Measurements from ENCODE around the gene CDKN1C. TPM values are rescaled to one million over a fixed set of nuclear protein-coding genes. Genes with fewer than 3 reads are reported as not detected.

Gene CDKN1C
- polyA plus RNA-seq, 1 of the 3 experiments (the other 2 are of a cell fraction): 1.6 TPM

DNA sequence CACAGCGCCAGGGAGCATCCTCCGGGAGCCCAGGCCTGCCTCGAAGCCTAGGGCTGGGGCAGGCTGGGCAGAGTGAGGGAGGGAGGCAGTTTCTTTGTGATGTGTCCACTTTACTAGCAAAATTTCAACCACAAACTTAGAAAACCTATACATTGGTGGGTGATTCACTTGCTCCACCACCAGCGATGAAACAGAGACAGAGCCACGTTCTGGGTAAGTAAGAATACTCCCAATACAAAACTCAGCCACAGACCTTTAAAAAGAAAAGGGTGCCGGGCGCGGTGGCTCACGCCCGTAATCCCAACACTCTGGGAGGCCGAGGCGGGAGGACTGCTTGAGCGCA is 22.3 kb downstream of the CDKN1C start:
- no peaks in the 10 kb centered on the region for H3F3A ChIP-seq (replicated peaks; ENCODE audit: insufficient read depth)
- no peaks in the 10 kb centered on the region for H4K20me1 ChIP-seq (ENCODE audit: insufficient read depth)
- H3K9me2 ChIP-seq: no peaks in the 10 kb centered on the region
- no peaks in the 10 kb centered on the region for H3K36me3 ChIP-seq (replicated peaks in 1 of 2; ENCODE audit: control insufficient read depth in 1 of 2, insufficient read depth in 2 of 2, low read length in 1 of 2)
- H3K27ac ChIP-seq (ENCODE audit: low read depth in 2 of 2, low read length in 1 of 2): no peak overlapping the region
- H3K9ac ChIP-seq: no peak overlapping the region
- TF ChIP-seq NRF1 (IDR thresholded peaks at IDR 0.05; ENCODE audit: low read depth, low read length): no peak
- no peak for TF ChIP-seq GABPA (IDR thresholded peaks at IDR 0.05; ENCODE audit: low read depth)
- TF ChIP-seq TCF12 (IDR thresholded peaks at IDR 0.05): no peak
- no peak for TF ChIP-seq TEAD4 (IDR thresholded peaks at IDR 0.05; ENCODE audit: borderline replicate concordance, insufficient read depth)
- no peak for TF ChIP-seq POLR2AphosphoS5 (IDR thresholded peaks at IDR 0.05; ENCODE audit: low read depth, low read length)
- no peaks in the 10 kb centered on the region for H3K79me2 ChIP-seq (ENCODE audit: insufficient read depth)
- 83% methylated on average over 11 of the region's 13 CpGs for WGBS (ENCODE audit: low lambda C conversion rate)
- H3K4me2 ChIP-seq: no peak overlapping the region
- H3K4me1 ChIP-seq (ENCODE audit: control insufficient read depth in 1 of 2, insufficient read depth in 2 of 2, low read depth in 1 of 2, low read length in 1 of 2): peaks cover 0 to 3% of the 10 kb centered on the region in 2 experiments; a peak in 1 of 4 replicates
- CTCF ChIA-PET: no interaction called here
- POLR2A ChIA-PET: no interaction called here
- H2AFZ ChIP-seq (ENCODE audit: low read depth): no peak overlapping the region
- no peak for DNase-seq
- H3K4me3 ChIP-seq (ENCODE audit: low read depth in 2 of 2, low read length in 1 of 2): no peak overlapping the region
- no peaks in the 10 kb centered on the region for H3K27me3 ChIP-seq (ENCODE audit: insufficient read depth)
- no peaks in the 10 kb centered on the region for H3K9me3 ChIP-seq

DNA sequence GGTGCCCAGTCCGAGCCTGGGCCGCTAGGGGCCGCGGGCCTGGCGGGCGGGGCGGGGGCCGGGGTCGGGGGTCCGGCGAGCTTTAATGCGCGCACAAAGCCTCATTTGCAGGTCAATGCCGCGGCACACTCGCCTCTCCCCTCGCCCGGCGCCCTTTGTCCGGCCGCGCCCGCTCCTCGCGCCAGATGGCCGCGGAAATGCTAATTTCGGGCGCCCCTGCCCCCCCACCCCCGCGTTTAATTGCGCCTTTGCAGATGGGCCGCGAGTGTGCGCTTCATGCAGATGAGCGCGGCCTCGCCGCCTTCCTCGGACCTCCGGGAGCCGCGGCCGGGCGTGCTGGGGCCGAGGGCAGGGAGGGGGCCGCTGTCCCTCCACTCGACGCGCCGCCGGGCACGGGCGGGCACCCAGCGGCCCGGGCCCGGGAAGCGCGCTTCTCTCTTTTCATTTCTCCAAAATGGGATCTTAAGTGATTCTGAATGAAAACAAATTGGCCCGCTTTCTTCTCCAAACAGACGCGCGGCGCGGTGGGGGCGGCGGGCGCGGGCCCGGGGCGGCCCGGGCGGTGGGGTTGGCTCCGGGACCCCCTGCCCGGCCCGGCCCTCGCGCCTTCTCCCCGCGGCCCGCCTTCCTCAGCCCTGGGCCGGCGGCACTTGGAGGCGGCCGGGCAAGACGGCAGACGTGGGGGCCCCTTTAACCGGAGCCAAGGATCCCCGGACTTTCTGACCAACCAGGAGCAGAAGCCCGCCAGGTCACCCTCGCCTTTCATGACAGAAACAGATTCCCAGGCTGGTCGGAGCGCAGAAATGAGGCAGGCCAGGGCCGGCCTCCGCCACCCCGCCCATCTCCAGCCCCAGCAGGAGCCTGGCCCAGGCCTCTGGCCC is 22.9 kb downstream of the CDKN1C start:
- Histone ChIP-seq H3F3A (replicated peaks; ENCODE audit: insufficient read depth) (no peaks in the 10 kb centered on the region), H3K4me1 (ENCODE audit: control insufficient read depth in 1 of 2, insufficient read depth in 2 of 2, low read depth in 1 of 2, low read length in 1 of 2) (peaks cover 0 to 4% of the 10 kb centered on the region in 2 experiments; a peak in 1 of 4 replicates), H4K20me1 (ENCODE audit: insufficient read depth) (no peaks in the 10 kb centered on the region), H3K9ac (no peak overlapping the region), H3K27me3 (ENCODE audit: insufficient read depth) (no peaks in the 10 kb centered on the region), H3K36me3 (replicated peaks in 1 of 2; ENCODE audit: control insufficient read depth in 1 of 2, insufficient read depth in 2 of 2, low read length in 1 of 2) (no peaks in the 10 kb centered on the region), H3K27ac (ENCODE audit: low read depth in 2 of 2, low read length in 1 of 2) (no peak overlapping the region), H3K9me3 (no peaks in the 10 kb centered on the region), H3K79me2 (ENCODE audit: insufficient read depth) (no peaks in the 10 kb centered on the region), H3K4me3 (ENCODE audit: low read depth in 2 of 2, low read length in 1 of 2) (no peak overlapping the region), H3K9me2 (no peaks in the 10 kb centered on the region), H3K4me2 (no peak overlapping the region), H2AFZ (ENCODE audit: low read depth) (no peak overlapping the region)
- WGBS (ENCODE audit: low lambda C conversion rate): 85% methylated on average over 67 of the region's 96 CpGs
- POLR2A ChIA-PET: no interaction called here
- TF ChIP-seq, protein P1, sequence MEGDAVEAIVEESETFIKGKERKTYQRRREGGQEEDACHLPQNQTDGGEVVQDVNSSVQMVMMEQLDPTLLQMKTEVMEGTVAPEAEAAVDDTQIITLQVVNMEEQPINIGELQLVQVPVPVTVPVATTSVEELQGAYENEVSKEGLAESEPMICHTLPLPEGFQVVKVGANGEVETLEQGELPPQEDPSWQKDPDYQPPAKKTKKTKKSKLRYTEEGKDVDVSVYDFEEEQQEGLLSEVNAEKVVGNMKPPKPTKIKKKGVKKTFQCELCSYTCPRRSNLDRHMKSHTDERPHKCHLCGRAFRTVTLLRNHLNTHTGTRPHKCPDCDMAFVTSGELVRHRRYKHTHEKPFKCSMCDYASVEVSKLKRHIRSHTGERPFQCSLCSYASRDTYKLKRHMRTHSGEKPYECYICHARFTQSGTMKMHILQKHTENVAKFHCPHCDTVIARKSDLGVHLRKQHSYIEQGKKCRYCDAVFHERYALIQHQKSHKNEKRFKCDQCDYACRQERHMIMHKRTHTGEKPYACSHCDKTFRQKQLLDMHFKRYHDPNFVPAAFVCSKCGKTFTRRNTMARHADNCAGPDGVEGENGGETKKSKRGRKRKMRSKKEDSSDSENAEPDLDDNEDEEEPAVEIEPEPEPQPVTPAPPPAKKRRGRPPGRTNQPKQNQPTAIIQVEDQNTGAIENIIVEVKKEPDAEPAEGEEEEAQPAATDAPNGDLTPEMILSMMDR (IDR thresholded peaks at IDR 0.05): no peak
- TF ChIP-seq, protein P2, sequence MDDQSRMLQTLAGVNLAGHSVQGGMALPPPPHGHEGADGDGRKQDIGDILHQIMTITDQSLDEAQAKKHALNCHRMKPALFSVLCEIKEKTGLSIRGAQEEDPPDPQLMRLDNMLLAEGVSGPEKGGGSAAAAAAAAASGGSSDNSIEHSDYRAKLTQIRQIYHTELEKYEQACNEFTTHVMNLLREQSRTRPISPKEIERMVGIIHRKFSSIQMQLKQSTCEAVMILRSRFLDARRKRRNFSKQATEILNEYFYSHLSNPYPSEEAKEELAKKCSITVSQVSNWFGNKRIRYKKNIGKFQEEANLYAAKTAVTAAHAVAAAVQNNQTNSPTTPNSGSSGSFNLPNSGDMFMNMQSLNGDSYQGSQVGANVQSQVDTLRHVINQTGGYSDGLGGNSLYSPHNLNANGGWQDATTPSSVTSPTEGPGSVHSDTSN (IDR thresholded peaks at IDR 0.05): no peak
- TF ChIP-seq NFIC (IDR thresholded peaks at IDR 0.05; ENCODE audit: borderline replicate concordance) (no peak), SMC3 (IDR thresholded peaks at IDR 0.05; ENCODE audit: low read depth, low read length) (no peak), SIN3A (IDR thresholded peaks at IDR 0.05; ENCODE audit: borderline replicate concordance, low read depth, low read length) (no peak), TEAD4 (IDR thresholded peaks at IDR 0.05; ENCODE audit: borderline replicate concordance, insufficient read depth) (no peak), EP300 (IDR thresholded peaks at IDR 0.05; ENCODE audit: borderline replicate concordance in 1 of 2, low read depth in 1 of 2, low read length in 1 of 2) (no peak), RAD21 (IDR thresholded peaks at IDR 0.05; ENCODE audit: low read length) (no peak), FOXM1 (IDR thresholded peaks at IDR 0.05; ENCODE audit: low read depth) (no peak), TAF1 (IDR thresholded peaks at IDR 0.05; ENCODE audit: borderline replicate concordance, low read depth, low read length) (no peak)
- TF ChIP-seq, protein P3, sequence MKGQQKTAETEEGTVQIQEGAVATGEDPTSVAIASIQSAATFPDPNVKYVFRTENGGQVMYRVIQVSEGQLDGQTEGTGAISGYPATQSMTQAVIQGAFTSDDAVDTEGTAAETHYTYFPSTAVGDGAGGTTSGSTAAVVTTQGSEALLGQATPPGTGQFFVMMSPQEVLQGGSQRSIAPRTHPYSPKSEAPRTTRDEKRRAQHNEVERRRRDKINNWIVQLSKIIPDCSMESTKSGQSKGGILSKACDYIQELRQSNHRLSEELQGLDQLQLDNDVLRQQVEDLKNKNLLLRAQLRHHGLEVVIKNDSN (IDR thresholded peaks at IDR 0.05; ENCODE audit: borderline replicate concordance, low read depth): no peak
- TF ChIP-seq, protein P4, sequence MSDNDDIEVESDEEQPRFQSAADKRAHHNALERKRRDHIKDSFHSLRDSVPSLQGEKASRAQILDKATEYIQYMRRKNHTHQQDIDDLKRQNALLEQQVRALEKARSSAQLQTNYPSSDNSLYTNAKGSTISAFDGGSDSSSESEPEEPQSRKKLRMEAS (IDR thresholded peaks at IDR 0.05; ENCODE audit: low read depth): no peak
- TF ChIP-seq, protein P5, sequence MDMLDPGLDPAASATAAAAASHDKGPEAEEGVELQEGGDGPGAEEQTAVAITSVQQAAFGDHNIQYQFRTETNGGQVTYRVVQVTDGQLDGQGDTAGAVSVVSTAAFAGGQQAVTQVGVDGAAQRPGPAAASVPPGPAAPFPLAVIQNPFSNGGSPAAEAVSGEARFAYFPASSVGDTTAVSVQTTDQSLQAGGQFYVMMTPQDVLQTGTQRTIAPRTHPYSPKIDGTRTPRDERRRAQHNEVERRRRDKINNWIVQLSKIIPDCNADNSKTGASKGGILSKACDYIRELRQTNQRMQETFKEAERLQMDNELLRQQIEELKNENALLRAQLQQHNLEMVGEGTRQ (IDR thresholded peaks at IDR 0.05; ENCODE audit: borderline replicate concordance, low read depth, low read length): no peak
- TF ChIP-seq, protein P6, sequence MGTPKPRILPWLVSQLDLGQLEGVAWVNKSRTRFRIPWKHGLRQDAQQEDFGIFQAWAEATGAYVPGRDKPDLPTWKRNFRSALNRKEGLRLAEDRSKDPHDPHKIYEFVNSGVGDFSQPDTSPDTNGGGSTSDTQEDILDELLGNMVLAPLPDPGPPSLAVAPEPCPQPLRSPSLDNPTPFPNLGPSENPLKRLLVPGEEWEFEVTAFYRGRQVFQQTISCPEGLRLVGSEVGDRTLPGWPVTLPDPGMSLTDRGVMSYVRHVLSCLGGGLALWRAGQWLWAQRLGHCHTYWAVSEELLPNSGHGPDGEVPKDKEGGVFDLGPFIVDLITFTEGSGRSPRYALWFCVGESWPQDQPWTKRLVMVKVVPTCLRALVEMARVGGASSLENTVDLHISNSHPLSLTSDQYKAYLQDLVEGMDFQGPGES (IDR thresholded peaks at IDR 0.05; ENCODE audit: low read depth, low read length): no peak
- DNase-seq: no peak
- CTCF ChIA-PET: no interaction called here

All from SK-N-SH (cell line).